HCT116 (cell line): ENCODE measurements around the gene GALNT14. TPM values are rescaled to one million over a fixed set of nuclear protein-coding genes. Genes with fewer than 3 reads are reported as not detected.

ENCODE experiments used
- ATAC-seq: fragments of 200-7000 bp; cut with Tn5 transposase; 2 replicates; pipeline ENCODE4 v1.9.1; 2020; ENCODE audit warnings: mild to moderate bottlenecking, moderate library complexity
- BruUV-seq: library from RNA; stranded (reverse); fragments of 400-500 nt; replicated peaks from 2 replicates; lab custom pipeline; 2021; lab: Mats Ljungman, UMichigan
- CTCF ChIA-PET: fragments of 300-600 bp; sonication (Branson Sonifier 250); formaldehyde crosslinking; loops from one replicate; lab custom pipeline; 2021; ENCODE audit warnings: antibody characterized with exemption; lab: Charles Lee
- POLR2A ChIA-PET: fragments of 300-600, 350-600 bp; sonication (Branson Sonifier 250); formaldehyde crosslinking; loops from one replicate; lab custom pipeline; 2021; ENCODE audit warnings: antibody characterized with exemption; lab: Charles Lee
- RAD21 ChIA-PET, 2 experiments: fragments of 300-600 bp; sonication (Branson Sonifier 250); formaldehyde crosslinking; loops; one replicate each; lab custom pipeline; 2023; ENCODE audit warnings: low total read pairs in 2 of 2; ENCODE audit not compliant: uncharacterized antibody in 2 of 2, unreplicated experiment in 2 of 2, low non-redundant PET in 1 of 2; lab: Charles Lee
- DNase-seq: peaks from one replicate; pipeline ENCODE4 v3.0.0-alpha.2; 2010; ENCODE audit warnings: low read depth, low spot score
- H2AFZ ChIP-seq: fragments of 200-600 bp; shearing (Covaris generic), sonication (generic); 2 replicates; pipeline ENCODE4 v1.6.1; 2017; ENCODE audit warnings: low read depth, mixed run types, mixed read lengths, antibody characterized with exemption, low read length; ENCODE audit not compliant: poor library complexity, severe bottlenecking
- H3K27ac ChIP-seq: 2 replicates; pipeline ENCODE4 v1.5.1; 2012; ENCODE audit warnings: low read depth, low read length
- H3K27me3 ChIP-seq: fragments of 200-600 bp; sonication (generic); 2 replicates; pipeline ENCODE4 v1.6.1; 2016; ENCODE audit warnings: mixed run types, low read length, mixed read lengths; ENCODE audit not compliant: insufficient read depth
- H3K36me3 ChIP-seq, 2 experiments: fragments of 200-500 bp in 1 of 2; fragments of 200-600 bp in 1 of 2; sonication (Bioruptor generic) in 1 of 2; sonication (generic) in 1 of 2; 2 replicates each; pipeline versions ENCODE4 v1.5.1 to v1.6.1; 2014 to 2016; ENCODE audit warnings: low read length in 2 of 2, inconsistent platforms in 1 of 2, mixed read lengths in 1 of 2, mixed run types in 1 of 2; ENCODE audit not compliant: insufficient read depth in 2 of 2, control insufficient read depth in 1 of 2
- H3K4me1 ChIP-seq, 2 experiments: fragments of 200-600 bp in 1 of 2; sonication (generic) in 1 of 2; 2 replicates each; pipeline versions ENCODE4 v1.5.1 to v1.6.1; 2012 to 2017; ENCODE audit warnings: low read length in 2 of 2, inconsistent platforms in 1 of 2, mild to moderate bottlenecking in 1 of 2, mixed read lengths in 1 of 2, mixed run types in 1 of 2, moderate library complexity in 1 of 2; ENCODE audit not compliant: insufficient read depth in 2 of 2, control insufficient read depth in 1 of 2
- H3K4me2 ChIP-seq: fragments of 200-600 bp; sonication (generic); 2 replicates; pipeline ENCODE4 v1.6.1; 2017; ENCODE audit warnings: mixed run types, low read length, mixed read lengths
- H3K4me3 ChIP-seq, 2 experiments: fragments of 200-600 bp in 1 of 2; sonication (generic) in 1 of 2; replicated peaks in 1 of 2; 2 replicates each; pipeline ENCODE4 v1.5.1; 2011 to 2016; ENCODE audit warnings: low read length in 2 of 2, control low read depth in 1 of 2, low read depth in 1 of 2, mild to moderate bottlenecking in 1 of 2, mixed read lengths in 1 of 2, mixed run types in 1 of 2
- H3K79me2 ChIP-seq: fragments of 200-600 bp; sonication (generic); 2 replicates; pipeline ENCODE4 v1.6.1; 2017; ENCODE audit warnings: mild to moderate bottlenecking, mixed run types, low read length, moderate library complexity, mixed read lengths; ENCODE audit not compliant: insufficient read depth
- H3K9ac ChIP-seq: fragments of 200-600 bp; sonication (generic); 2 replicates; pipeline ENCODE4 v1.6.1; 2016; ENCODE audit warnings: low read length, mixed read lengths
- H3K9me2 ChIP-seq: fragments of 200-600 bp; sonication (generic), shearing (Covaris generic); 2 replicates; pipeline ENCODE4 v1.6.1; 2017; ENCODE audit warnings: mixed run types, mild to moderate bottlenecking, moderate library complexity; ENCODE audit not compliant: insufficient read depth
- H3K9me3 ChIP-seq, 2 experiments: fragments of 200-500 bp in 1 of 2; fragments of 200-600 bp in 1 of 2; sonication (Bioruptor generic) in 1 of 2; sonication (generic) in 1 of 2; 2 replicates each; pipeline ENCODE4 v1.6.1; 2014 to 2017; ENCODE audit warnings: low read length in 2 of 2, mixed read lengths in 2 of 2, inconsistent platforms in 1 of 2, low read depth in 1 of 2, mild to moderate bottlenecking in 1 of 2, mixed run types in 1 of 2, moderate library complexity in 1 of 2; ENCODE audit not compliant: control insufficient read depth in 1 of 2, insufficient read depth in 1 of 2
- H4K20me1 ChIP-seq: fragments of 200-600 bp; sonication (generic), shearing (Covaris generic); 2 replicates; pipeline ENCODE4 v1.6.1; 2017; ENCODE audit warnings: mixed run types, mild to moderate bottlenecking, moderate library complexity; ENCODE audit not compliant: insufficient read depth
- EGR1 ChIP-seq: IDR thresholded peaks from 2 replicates; pipeline ENCODE4 v1.6.1; 2012; ENCODE audit warnings: low read depth
- ELF1 ChIP-seq: IDR thresholded peaks from 2 replicates; pipeline ENCODE4 v1.6.1; 2012; ENCODE audit warnings: low read depth, borderline replicate concordance
- EZH2 ChIP-seq: fragments of 200-600 bp; sonication (generic); IDR thresholded peaks from 2 replicates; pipeline ENCODE4 v1.6.1; 2017; ENCODE audit warnings: antibody characterized with exemption, mixed run types
- EZH2phosphoT487 ChIP-seq: fragments of 200-600 bp; IDR thresholded peaks from 2 replicates; pipeline ENCODE4 v1.6.1; 2018; ENCODE audit warnings: antibody characterized with exemption, borderline replicate concordance
- FOSL1 ChIP-seq: IDR thresholded peaks from 2 replicates; pipeline ENCODE4 v1.6.1; 2012; ENCODE audit warnings: low read depth
- MAX ChIP-seq: IDR thresholded peaks from 2 replicates; pipeline ENCODE4 v1.6.1; 2012
- POLR2A ChIP-seq: IDR thresholded peaks from 2 replicates; pipeline ENCODE4 v1.7.0; 2011; ENCODE audit warnings: borderline replicate concordance; ENCODE audit not compliant: insufficient read depth, insufficient read length; ENCODE audit errors: extremely low read depth
- RAD21 ChIP-seq: IDR thresholded peaks from 2 replicates; pipeline ENCODE4 v1.6.1; 2012; ENCODE audit warnings: low read depth, mild to moderate bottlenecking
- SP1 ChIP-seq: IDR thresholded peaks from 2 replicates; pipeline ENCODE4 v1.6.1; 2012; ENCODE audit warnings: low read depth
- SRF ChIP-seq: IDR thresholded peaks from 2 replicates; pipeline ENCODE4 v1.6.1; 2012; ENCODE audit warnings: low read depth
- TCF7L2 ChIP-seq: IDR thresholded peaks from 2 replicates; pipeline ENCODE4 v1.7.0; 2011; ENCODE audit warnings: borderline replicate concordance, inconsistent platforms; ENCODE audit not compliant: insufficient read depth, insufficient read length; ENCODE audit errors: extremely low read depth
- YY1 ChIP-seq: IDR thresholded peaks from 2 replicates; pipeline ENCODE4 v1.6.1; 2011; ENCODE audit warnings: low read length, low read depth, moderate library complexity, mild to moderate bottlenecking; ENCODE audit not compliant: insufficient replicate concordance; ENCODE audit errors: extremely low read depth
- ZFX ChIP-seq: fragments of 450-650 bp; IDR thresholded peaks from 2 replicates; pipeline ENCODE4 v1.6.1; 2017
- intact Hi-C: fragments of 100-400 bp; cut with micrococcal nuclease; formaldehyde crosslinking; loops from 2 replicates; pipeline ENCODE4 v1.10.0; 2022
- total RNA-seq: library from RNA; stranded (reverse); gene quantifications from one replicate; pipeline ENCODE4 v1.2.1, GENCODE V29; 2021; ENCODE audit not compliant: unreplicated experiment
- TF ChIP-seq, protein P1 (sequence below): IDR thresholded peaks from 2 replicates; pipeline ENCODE4 v1.6.1; 2012; ENCODE audit warnings: low read depth

The GALNT14 gene
- total RNA-seq, 1 experiment from 2014 or later: 11.2 TPM

- peaks cover 72% of the 10 kb centered on the region for H3K27me3 ChIP-seq
- H3K27ac ChIP-seq: no peak overlapping the region
- H3K9ac ChIP-seq: no peak overlapping the region
- TF ChIP-seq FOSL1 (no peak), EZH2 (no peak), SRF (no peak), EGR1 (no peak), ELF1 (no peak), TCF7L2 (no peak), MAX (no peak), YY1 (no peak), EZH2phosphoT487 (no peak), RAD21 (no peak), SP1 (no peak), POLR2A (no peak), ZFX (no peak)
- TF ChIP-seq, protein P1, sequence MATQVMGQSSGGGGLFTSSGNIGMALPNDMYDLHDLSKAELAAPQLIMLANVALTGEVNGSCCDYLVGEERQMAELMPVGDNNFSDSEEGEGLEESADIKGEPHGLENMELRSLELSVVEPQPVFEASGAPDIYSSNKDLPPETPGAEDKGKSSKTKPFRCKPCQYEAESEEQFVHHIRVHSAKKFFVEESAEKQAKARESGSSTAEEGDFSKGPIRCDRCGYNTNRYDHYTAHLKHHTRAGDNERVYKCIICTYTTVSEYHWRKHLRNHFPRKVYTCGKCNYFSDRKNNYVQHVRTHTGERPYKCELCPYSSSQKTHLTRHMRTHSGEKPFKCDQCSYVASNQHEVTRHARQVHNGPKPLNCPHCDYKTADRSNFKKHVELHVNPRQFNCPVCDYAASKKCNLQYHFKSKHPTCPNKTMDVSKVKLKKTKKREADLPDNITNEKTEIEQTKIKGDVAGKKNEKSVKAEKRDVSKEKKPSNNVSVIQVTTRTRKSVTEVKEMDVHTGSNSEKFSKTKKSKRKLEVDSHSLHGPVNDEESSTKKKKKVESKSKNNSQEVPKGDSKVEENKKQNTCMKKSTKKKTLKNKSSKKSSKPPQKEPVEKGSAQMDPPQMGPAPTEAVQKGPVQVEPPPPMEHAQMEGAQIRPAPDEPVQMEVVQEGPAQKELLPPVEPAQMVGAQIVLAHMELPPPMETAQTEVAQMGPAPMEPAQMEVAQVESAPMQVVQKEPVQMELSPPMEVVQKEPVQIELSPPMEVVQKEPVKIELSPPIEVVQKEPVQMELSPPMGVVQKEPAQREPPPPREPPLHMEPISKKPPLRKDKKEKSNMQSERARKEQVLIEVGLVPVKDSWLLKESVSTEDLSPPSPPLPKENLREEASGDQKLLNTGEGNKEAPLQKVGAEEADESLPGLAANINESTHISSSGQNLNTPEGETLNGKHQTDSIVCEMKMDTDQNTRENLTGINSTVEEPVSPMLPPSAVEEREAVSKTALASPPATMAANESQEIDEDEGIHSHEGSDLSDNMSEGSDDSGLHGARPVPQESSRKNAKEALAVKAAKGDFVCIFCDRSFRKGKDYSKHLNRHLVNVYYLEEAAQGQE: no peak
- CTCF ChIA-PET: no interaction called here
- H3K9me3 ChIP-seq: no peaks in the 10 kb centered on the region
- no peak overlapping the region for H3K4me2 ChIP-seq
- DNase-seq (no peak), ATAC-seq (no peak)
- H3K36me3 ChIP-seq: no peaks in the 10 kb centered on the region
- H3K4me3 ChIP-seq: no peak overlapping the region
- POLR2A ChIA-PET: no interaction called here
- H3K9me2 ChIP-seq: no peaks in the 10 kb centered on the region
- H3K79me2 ChIP-seq: no peaks in the 10 kb centered on the region
- no TSS peak for BruUV-seq
- no peaks in the 10 kb centered on the region for H4K20me1 ChIP-seq
- intact Hi-C loops: no loop called here
- RAD21 ChIA-PET: no interaction called here
- no peak overlapping the region for H2AFZ ChIP-seq
- no peaks in the 10 kb centered on the region for H3K4me1 ChIP-seq
Observed at GRCh38 chr2:31147645-31148044, 9.4 kb upstream of the GALNT14 start.
